NCI-H146 (cell line): ENCODE measurements around the gene UMODL1.

Experiments
- DNase-seq: peaks from one replicate; lab custom pipeline; 2025; lab: John Stamatoyannopoulos, UW

UMODL1 gene

DNA sequence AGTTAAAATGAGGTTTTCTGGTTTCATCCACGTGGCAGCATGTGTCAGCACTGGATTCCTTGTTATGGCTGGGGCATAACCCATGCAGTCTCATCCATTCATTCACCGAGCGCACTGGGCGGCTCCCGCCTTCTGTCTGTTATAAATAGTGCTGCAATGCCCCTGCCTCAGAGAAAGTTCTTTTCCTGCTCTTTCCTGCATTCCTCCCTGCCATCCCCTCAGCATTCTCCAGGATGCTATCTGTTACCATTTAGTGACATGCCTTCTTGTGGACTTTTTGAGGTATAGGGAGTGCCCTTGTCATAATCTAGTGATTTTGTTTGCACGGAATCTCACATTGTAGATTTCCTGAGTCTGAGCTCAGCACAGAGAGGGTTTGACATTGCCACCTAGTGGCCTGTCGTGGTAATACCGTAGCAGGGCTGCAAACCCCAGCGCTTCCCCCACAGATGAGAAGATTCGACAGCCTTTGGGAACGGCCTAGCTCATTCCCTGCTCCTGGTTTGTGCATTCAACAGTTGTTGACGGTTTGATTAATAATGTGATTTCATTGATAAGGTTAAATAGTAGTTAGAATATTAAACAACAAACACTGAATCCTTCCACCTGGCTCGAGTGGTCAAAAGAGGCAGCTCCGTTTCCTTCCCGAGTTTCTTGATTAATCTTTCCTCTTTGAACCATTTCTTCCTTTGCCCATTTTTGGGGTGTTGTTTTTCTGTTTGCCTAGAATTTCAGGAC, 46.3 kb downstream of the UMODL1 start:
- peak; percentile 54 for DNase-seq

DNA sequence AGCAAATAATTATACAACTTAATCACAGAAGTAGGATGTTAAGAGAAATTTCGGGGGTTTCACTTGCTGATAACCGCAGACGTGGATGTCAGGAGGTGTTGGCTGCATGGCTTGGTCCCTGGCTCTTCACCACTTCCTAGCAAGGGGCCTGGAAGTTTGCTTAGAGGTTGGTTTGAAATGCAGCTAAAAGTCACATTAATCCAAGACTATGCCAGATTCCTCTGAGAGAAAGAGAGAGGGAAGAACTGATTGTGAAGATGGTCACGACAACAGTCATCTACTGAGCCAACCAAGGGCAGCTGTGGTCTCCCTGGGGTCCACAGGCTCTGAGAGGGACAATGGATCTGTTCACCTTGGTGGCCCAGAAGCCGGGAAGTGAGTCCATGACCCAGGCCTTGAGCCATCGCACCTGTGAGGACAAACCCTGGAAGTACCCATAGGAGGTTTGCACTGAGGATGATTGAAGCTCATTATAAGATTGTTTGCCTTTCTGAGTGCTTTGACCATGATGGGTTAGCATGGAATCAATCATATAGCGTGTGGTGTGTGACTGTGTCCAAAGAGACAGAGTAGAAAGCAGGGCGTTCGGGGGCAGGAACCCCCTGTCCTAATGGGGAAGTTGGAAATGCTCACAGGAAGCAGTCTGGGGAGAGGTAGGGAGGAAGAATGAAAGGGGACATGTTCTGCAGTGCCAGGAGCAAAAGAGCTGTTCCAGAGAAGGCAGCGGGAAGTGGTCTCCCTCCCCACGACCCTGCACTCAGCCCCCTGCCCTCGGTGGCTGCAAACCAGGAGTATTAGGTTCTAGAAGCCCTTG, 47.1 kb downstream of the UMODL1 start:
- DNase-seq, result peak; percentile 58

DNA sequence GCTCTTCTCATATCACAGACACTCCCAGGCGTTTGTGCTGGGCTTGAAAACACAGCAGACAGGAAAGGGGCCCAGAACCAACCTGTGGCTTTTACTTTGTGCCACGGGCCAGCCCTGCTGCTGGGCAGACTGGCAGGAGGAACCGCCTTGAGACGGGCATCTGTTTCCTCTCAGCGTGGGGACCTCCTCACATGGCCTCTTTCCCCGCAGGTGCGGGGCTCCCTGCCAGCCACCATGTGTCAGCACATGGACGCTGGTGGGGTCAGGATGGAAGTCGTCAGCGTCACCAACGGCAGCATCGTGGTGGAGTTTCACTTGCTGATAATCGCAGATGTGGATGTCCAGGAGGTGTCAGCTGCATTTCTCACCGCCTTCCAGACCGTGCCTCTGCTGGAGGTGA, 47.8 kb downstream of the UMODL1 start:
- peak; percentile 57 for DNase-seq

DNA sequence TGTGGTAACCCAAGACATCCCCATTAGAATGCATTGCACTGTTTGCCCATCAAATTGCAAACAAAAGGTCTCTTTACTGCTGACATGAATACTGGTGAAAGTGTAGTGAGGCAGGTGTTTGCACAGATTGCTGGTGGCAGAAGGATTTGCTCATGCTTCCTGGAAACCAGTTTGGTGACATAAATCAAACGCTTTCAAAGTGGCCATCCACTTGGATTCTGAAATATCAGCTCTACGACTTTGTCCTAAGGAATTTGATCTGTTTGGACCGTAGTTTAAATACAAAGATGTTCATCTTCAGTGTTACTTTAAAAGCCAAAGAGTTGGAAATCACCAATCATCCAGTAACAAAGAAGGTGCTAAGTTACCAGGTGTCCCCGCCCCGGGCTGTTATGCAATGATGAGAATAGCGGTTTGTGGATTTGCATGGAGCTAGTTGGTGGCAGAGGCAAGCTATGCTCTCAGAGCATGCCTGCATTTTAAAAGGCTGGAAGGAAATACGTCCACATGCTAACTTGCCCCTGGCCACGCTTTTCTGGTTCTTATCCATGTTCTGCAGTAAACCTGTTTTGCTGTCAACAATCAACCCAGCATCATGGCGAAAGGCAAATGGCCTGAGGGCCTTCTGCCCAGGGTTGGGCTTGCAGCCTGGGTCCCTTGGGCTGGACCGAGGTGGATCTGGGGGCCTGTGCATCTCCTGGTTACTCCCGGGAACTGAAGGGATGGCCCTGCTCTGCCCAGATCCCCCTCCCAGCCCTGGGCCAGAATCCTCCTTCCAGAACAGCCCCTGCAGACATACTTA, 49.2 kb downstream of the UMODL1 start:
- peak; percentile 91 for DNase-seq

DNA sequence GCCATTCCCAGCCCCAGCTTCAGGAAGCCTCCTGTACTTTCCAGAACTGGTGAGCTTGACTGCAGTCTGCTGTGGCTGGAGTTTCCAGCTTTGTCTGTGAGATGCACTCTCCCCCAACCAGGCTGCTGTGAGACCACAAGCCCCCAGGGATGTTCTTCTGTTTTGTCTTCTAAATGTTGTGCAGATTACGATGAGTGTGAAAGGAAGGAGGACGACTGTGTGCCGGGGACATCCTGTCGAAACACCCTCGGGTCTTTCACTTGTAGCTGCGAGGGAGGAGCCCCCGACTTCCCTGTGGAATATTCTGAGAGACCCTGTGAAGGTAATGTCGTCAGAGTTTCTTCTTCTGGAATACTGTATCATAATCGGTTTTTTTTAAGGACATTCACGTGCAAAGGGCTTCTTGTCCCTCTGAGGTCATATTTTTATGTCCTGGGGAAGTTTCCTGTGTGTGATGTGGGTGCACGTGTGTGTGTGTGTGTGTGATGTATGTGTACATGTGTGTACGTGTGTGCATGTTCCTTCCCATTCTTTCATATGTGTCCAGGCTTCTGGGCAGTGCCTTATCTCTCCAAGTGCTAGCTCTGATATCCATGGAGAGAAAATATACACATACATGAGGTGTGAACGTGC, 49.9 kb downstream of the UMODL1 start:
- no peak for DNase-seq

DNA sequence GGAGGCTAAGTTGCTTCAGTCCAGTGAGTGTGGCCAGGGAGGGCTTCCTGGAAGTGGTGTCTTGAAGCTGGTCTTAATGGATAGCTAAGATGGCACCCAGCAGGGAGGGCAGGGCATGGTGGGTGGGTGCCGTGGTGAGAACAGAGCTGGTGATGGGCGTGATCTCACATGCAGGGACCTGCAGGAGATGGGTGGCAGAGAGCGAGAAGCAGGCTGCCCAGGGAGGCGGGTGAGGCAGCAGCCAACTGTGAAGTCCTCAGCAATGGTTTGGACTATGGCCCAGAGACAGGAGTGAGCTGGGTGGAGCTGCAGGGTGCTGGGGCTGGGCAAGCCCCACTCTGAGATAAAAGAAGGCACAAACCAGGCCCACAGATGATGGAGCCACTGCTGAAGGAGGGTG, 50.7 kb downstream of the UMODL1 start:
- no peak for DNase-seq

DNA sequence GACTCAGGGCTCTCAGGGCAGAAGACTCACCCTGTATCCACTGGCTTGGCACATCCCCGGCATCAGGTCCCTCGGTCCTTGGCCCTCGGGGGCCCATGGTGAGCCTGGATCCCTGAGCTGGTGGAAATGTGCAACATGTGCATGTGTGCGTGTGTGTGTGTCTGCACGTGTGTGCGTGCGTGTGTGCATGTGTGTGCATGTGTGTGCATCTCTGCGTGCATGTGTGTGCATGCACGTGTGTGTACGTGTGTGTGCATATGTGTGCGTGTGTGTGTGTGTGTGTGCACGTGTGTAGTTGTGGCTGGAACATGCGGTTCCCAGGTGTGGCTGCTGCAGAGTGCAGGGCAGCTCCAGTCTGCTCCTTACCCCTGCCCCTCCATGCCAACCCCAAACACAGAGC, 51.3 kb downstream of the UMODL1 start:
- no peak for DNase-seq

DNA sequence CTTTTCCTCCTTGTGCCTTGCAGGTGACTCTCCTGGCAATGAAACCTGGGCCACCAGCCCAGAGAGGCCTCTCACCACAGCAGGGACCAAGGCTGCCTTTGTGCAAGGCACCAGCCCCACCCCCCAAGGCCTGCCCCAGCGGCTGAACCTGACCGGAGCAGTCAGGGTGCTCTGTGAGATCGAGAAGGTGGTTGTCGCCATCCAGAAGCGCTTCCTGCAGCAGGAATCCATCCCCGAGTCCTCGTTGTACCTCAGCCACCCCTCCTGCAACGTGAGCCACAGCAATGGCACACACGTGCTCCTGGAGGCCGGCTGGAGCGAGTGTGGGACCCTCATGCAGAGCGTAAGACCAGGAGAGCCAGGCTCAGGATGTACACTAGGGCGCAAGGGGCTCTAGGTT, 51.7 kb downstream of the UMODL1 start:
- no peak for DNase-seq

DNA sequence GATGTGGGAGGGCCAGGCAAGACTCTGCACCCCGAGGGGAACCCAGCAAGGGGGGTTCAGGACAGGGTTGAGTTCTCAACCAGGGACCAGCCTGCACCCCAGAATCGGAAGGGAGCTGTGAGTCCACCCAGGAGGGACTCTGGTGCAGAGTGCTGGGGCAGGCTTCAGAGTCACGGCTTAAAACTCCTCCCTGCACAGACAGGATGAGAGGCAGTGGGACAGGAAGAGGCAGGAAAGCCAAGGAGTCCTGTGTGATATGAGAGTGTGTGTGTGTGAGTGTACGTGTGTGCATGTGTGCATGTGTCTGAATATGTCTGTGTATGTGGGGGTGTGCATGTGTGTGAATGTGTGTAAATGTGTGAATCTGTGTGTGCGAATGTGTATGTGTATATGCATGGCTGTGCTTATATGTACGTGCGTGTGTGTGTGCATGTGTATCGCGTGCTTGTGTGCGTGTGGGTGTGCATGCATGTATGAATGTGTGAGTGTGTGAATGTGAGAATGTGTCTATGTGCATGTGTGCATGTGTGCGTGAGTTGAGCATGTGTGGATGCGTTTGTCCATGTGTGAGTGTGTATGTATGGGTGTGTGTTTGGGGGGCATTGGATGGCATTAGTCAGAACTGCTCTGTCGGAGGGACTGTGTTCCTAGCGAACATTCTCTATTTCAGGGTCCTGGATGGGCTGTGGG, 52.2 kb downstream of the UMODL1 start:
- no peak for DNase-seq

DNA sequence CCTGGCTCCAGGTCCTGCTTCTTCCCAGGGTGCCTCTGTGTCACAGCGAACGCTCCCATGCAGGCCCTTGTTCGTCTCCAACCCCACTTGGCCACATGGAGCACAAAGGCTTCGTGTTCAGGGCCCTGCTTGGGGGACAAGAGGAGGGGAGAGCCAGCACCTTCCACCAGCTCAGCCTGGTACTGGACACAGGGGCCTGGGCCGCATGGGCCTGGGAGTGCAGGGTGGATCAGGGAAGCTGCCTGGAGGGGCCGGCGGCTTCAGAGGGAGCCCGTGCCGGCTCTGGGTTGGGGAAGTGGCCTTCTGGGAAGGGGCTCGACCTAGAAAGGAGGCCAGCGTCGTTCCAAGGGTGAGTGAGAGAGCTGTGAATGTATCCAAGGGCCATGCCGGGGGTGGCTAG, 53.0 kb downstream of the UMODL1 start:
- DNase-seq, result no peak

DNA sequence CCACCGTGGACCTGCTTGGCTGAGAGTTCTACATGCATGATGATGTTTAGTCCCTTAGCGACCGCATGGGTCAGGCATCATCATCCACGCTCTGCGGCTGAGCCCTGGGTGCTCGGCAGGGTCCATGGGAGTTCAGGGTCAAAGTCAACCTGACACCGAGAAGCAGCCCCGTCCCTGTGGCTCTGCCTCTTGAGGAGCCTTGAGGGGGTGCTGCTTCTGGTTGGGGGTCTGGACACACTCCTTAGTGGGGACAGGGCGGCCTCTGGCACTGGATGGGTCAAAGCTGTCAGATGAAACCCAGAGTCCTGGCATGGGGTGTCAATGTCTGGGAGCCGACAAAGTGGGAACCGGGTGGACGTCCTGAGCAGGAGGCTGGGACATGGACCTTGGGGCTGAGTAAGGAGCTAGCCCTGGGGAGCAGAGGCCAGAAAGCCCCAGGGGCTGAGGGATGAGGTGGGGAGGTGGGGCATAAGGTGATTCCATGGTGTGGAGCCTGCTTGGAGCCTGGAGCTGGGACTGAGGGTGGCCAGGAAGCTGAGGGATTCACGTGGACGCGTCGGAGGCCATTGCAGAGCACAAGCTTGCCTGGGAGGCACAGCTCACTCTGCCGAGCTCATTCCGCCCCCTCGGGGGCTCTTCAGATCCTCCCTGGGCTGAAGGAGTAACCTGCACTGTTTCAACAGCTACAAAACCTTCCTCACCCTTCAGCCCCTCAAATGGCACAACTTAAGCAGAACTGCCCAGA, 53.9 kb downstream of the UMODL1 start:
- DNase-seq, result no peak

DNA sequence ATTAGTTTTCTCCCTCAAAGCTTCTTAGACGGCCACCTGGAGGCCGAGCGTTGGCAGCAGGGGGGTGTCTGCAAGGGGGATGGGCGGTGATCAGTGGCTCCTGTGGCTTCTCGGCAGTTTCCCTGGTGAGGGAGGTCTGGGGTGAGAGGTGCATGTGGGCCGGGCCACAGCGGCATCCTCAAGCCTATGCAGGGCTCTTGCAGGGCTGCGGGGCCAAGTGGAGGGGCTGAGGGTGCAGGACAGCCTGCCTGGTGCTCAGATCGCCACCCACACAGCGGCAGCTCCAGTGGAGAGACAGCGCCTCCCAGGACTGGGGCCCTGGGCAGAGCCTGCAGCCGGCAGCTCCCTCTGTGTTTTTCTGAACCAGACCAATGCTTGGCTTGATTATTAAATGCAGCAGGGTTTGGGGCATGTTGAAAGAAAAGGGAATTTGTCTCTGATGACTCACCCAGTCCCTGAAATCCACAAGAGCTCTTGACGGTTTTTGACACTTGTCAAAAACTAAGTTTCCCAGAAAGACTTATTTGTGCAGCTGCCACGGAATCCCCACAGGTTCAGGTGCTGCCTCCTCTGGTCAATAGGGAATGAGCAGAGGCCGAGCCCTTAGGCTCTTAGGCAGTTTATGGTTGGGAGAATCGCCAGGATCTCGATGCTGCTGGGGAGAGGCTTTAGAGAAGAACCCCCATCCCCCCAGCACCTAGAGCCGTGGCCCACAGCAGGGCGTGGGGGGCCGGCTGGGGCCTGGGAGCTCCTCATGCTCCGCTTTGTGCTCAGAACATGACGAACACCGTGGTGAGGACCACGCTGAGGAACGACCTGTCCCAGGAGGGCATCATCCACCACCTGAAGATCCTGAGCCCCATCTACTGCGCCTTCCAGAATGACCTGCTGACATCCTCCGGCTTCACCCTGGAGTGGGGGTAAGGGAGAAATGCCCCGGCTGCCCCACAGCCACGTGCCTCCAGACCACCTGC, 54.7 kb downstream of the UMODL1 start:
- DNase-seq, result peak; percentile 52

DNA sequence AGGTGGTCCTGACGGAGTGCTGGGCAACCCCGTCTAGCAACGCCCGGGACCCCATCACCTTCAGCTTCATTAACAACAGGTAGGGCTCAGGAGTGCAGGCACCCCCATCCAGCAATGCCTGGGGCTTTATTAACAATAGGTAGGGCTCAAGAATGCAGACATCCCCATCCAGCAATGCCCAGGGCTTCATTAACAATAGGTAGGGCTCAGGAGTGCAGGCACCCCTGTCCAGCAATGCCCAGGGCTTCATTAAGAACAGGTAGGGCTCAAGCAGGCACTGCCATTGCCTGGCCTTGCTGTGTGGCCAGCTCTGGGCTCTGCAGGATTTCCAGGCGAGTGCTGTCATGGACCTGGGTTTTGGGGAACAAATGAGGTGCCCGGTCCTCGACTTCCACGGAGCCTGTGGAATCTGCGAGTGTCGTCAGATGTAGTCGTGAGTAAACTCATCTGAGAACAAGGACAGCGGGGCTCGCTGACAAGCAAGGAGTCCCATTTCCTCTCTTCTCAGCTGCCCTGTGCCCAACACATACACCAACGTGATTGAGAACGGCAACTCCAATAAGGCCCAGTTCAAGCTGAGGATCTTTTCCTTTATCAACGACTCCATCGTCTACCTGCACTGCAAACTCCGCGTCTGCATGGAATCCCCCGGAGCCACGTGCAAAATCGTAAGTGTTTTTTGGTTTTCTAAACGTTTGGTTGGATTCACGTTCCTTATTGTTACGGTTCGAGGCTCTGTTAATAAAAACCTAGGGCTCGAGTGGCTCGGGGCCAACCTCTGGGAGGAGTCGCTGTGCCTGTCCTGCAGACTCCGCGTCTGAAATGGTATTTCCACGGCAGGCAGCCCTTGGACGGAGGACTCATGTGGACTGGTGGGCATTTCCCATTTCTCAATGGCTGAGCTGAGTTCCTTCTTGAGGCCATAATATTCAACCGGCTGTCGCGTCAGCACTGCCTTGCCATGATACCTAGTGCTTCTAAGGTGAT, 56.3 kb downstream of the UMODL1 start:
- no peak for DNase-seq

DNA sequence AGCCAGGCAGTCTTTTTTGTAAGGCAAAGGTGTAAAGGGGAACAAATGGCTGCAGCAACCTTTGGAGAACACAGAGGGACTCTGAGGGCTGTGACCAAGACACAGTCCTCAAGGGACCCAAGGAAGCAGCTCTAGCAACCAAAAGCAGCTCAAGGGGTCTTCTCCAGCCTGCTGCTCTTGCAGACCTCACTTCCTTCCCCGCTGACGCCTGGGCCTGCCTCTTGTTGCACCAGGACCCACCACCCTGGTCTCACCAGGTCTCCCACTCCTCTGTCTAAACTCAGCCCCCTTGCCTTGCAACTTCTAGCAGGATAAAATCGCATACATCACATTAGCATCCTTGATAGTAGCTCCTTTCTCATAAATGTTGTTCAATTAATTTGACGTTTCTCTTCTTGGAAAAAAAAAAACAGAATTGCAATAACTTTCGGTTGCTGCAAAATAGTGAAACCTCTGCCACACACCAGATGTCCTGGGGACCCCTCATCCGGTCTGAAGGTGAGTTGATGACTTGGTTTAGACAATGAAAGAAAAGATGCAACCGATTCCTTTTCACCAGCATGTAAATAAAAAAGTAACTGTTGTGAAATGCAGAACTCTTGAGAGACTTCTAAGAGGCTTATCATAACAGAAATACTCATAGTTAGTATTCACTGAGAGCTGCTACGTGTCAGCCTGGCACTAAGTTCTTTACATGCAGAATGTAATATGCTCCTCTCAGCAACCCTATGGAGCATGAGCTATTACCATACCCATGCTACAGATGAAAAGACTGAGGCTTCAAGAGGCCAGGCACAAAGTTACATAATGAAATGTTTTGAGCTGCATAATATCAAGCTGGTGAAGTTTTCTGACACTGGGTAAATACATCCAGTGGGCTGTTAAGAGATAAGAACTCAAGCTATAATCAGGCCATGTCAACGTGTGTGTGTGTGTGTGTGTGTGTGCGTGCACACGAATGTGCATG, 58.5 kb downstream of the UMODL1 start:
- no peak for DNase-seq

DNA sequence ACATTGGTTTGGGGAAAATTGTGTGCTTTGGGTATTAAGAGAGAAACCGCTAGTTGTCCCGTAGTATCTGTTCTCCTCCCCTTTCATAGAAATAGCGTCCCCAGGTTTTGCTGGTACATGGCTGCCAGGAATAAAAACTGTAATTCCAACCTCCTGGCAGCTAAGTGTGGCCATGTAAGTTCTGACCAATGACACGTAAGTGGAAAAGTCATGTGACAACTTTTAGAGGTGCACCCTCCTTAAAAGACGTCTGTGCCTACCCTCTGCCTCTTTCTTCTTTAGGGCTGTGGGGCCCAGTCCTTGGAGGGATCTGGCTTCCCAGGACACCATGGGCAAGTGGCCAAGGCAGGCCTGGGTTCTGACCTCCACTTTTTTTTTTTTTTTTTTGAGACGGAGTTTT, 59.3 kb downstream of the UMODL1 start:
- no peak for DNase-seq

DNA sequence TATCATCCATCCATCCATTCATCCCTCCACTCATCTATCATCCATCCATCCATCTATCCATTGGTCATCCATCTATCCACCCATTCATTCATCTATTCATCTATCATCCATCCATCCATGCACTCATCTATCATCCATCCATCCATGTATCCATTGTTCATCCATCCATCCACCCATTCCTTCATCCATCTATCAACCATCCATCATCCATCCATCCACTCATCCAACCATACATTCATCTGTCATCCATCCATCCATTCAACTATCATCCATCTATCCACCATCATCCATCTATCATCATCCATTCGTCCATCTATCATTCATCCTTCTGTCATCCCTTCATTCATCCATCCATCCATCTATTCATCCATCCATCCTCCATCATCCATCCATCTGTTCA, 61.1 kb downstream of the UMODL1 start:
- DNase-seq, result no peak

DNA sequence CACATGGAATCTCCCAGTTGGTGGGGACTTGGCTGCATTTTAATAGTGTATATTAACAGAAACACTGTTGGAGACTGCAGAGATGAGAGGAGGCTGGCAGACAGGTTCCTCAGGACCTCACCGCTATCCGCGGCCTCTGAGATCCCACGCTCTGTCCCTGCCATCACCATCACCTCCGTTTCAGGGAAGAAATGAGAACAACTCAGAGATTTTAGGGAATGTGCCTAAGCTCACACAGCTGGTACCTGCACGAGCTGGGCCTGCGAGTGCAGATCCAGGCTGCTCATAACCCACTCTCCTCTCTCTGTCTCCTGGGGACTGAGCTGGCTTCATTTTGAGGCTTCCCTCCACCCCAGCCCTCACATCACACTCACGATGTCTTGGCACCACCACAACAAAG, 62.0 kb downstream of the UMODL1 start:
- no peak for DNase-seq
